PC-3 (cell line): ENCODE results near the gene ZNF384. TPM values are rescaled to one million over a fixed set of nuclear protein-coding genes. Genes with fewer than 3 reads are reported as not detected.
A peak's percentile ranks its signal among the peaks of the same experiment; 100 is the strongest.

Source experiments
- ATAC-seq: fragments of 200-7000 bp; cut with Tn5 transposase; 2 replicates; pipeline ENCODE4 v1.9.1; 2020; ENCODE audit warnings: mild to moderate bottlenecking, moderate library complexity
- BruUV-seq: library from RNA; stranded (reverse); fragments of 400-500 nt; replicated peaks from 2 replicates; lab custom pipeline; 2021; lab: Mats Ljungman, UMichigan
- CTCF ChIA-PET: fragments of 300-600 bp; sonication (Branson Sonifier 250); formaldehyde crosslinking; loops from one replicate; lab custom pipeline; 2022; ENCODE audit warnings: antibody characterized with exemption; lab: Charles Lee
- POLR2A ChIA-PET: fragments of 300-600 bp; sonication (Branson Sonifier 250); formaldehyde crosslinking; loops from one replicate; lab custom pipeline; 2022; ENCODE audit warnings: antibody characterized with exemption; ENCODE audit not compliant: unreplicated experiment; lab: Charles Lee
- DNase-seq: peaks from one replicate; pipeline ENCODE4 v3.0.0-alpha.2; 2015
- H2AFZ ChIP-seq: fragments of 300-600 bp; sonication (generic); 2 replicates; pipeline ENCODE4 v1.6.0; 2016; ENCODE audit warnings: antibody characterized with exemption, low read length
- H3F3A ChIP-seq: fragments of 300-600 bp; sonication (generic); one replicate; pipeline ENCODE4 v1.6.0; 2017; ENCODE audit warnings: antibody characterized with exemption, low read length, control low read depth, mild to moderate bottlenecking; ENCODE audit not compliant: unreplicated experiment
- H3K27ac ChIP-seq: fragments of 300-600 bp; sonication (generic); 2 replicates; pipeline ENCODE4 v1.5.1; 2016; ENCODE audit warnings: mild to moderate bottlenecking, low read length
- H3K27me3 ChIP-seq: fragments of 300-600 bp; sonication (generic); 2 replicates; pipeline ENCODE4 v1.6.1; 2016; ENCODE audit warnings: low read length, mixed read lengths
- H3K36me3 ChIP-seq: fragments of 300-600 bp; sonication (generic); 2 replicates; pipeline ENCODE4 v1.6.1; 2016; ENCODE audit warnings: low read depth, mixed run types, low read length, mixed read lengths
- H3K4me1 ChIP-seq: fragments of 300-600 bp; sonication (generic); 2 replicates; pipeline ENCODE4 v1.5.1; 2016; ENCODE audit warnings: low read length; ENCODE audit not compliant: insufficient read depth
- H3K4me2 ChIP-seq: fragments of 300-600 bp; sonication (generic); 2 replicates; pipeline ENCODE4 v1.6.0; 2016; ENCODE audit warnings: low read length
- H3K4me3 ChIP-seq: fragments of 300-600 bp; sonication (generic); 2 replicates; pipeline ENCODE4 v1.5.1; 2016; ENCODE audit warnings: mild to moderate bottlenecking, low read length, mixed read lengths
- H3K79me2 ChIP-seq: fragments of 300-600 bp; sonication (generic); 2 replicates; pipeline ENCODE4 v1.6.1; 2017; ENCODE audit warnings: low read length, mixed read lengths
- H3K9ac ChIP-seq: fragments of 300-600 bp; sonication (generic); 2 replicates; pipeline ENCODE4 v1.6.0; 2016; ENCODE audit warnings: mild to moderate bottlenecking, low read length
- H3K9me2 ChIP-seq: fragments of 300-600 bp; sonication (generic); replicated peaks from 2 replicates; pipeline ENCODE4 v1.6.1; 2016; ENCODE audit warnings: mixed run types, low read length, mixed read lengths
- H3K9me3 ChIP-seq: fragments of 300-600 bp; sonication (generic); 2 replicates; pipeline ENCODE4 v1.6.1; 2016; ENCODE audit warnings: low read length, mixed read lengths
- H4K20me1 ChIP-seq: fragments of 300-600 bp; sonication (generic); 2 replicates; pipeline ENCODE4 v1.6.1; 2016; ENCODE audit warnings: low read length, mixed read lengths
- CTCF ChIP-seq: fragments of 300-600 bp; sonication (generic); conservative IDR thresholded peaks from 2 replicates; pipeline ENCODE4 v1.5.1; 2017; ENCODE audit warnings: antibody characterized with exemption, low read depth, mild to moderate bottlenecking, low read length
- EZH2 ChIP-seq: fragments of 300-600 bp; sonication (generic); IDR thresholded peaks from one replicate; pipeline ENCODE4 v1.6.1; 2017; ENCODE audit warnings: antibody characterized with exemption, mild to moderate bottlenecking, low read length; ENCODE audit not compliant: unreplicated experiment
- EZH2phosphoT487 ChIP-seq: fragments of 300-600 bp; sonication (generic); IDR thresholded peaks from 2 replicates; pipeline ENCODE4 v1.6.1; 2018; ENCODE audit warnings: mild to moderate bottlenecking, antibody characterized with exemption, low read length, borderline replicate concordance
- intact Hi-C: fragments of 100-400 bp; cut with micrococcal nuclease; formaldehyde crosslinking; loops from 2 replicates; pipeline ENCODE4 v1.9.0; 2023
- total RNA-seq: library from RNA; depleted of rRNA; stranded (reverse); fragments of >200 nt; gene quantifications from 2 replicates; pipeline ENCODE4 v1.2.3, GENCODE V29; 2014

Gene ZNF384
- total RNA-seq, 1 experiment from 2014 or later, result 22.3 TPM

- Histone ChIP-seq H3F3A (no peaks in the 10 kb centered on the region), H3K4me1 (peaks cover 8% of the 10 kb centered on the region; the same call in 1 of the 2 replicates), H3K27me3 (no peaks in the 10 kb centered on the region), H4K20me1 (no peaks in the 10 kb centered on the region), H3K27ac (peak within 1 kb of the TSS; percentile 45), H2AFZ (peak within 1 kb of the TSS; percentile 81), H3K9me2 (no peaks in the 10 kb centered on the region), H3K4me3 (peak within 1 kb of the TSS; percentile 75), H3K9me3 (no peaks in the 10 kb centered on the region), H3K9ac (peak within 1 kb of the TSS; percentile 69), H3K36me3 (peaks cover 4% of the 10 kb centered on the region; the same call in 1 of the 2 replicates), H3K4me2 (peak within 1 kb of the TSS; percentile 91), H3K79me2 (peaks cover 11% of the 10 kb centered on the region)
- TSS peak; percentile 75 for BruUV-seq
- intact Hi-C loops, result loop anchor here (1.0 to 5.0 kb wide), 2 partner anchors 26 to 46 kb away; partner anchors contain the start of gene ZNF384
- no peak for TF ChIP-seq EZH2phosphoT487
- no peak for TF ChIP-seq EZH2
- TF ChIP-seq CTCF, result no peak
- POLR2A ChIA-PET, result no interaction called here
- ATAC-seq, result peak; percentile 99
- DNase-seq, result peak; percentile 97
- CTCF ChIA-PET, result no interaction called here
Observed at GRCh38 chr12:6662906-6663742, 26.1 kb downstream of the ZNF384 start, which contains the start of gene ING4. ING4 (minus strand) TSS chr12:6663119; CDS start chr12:6663101, 18 bp downstream.

- ChIA-PET CTCF (no interaction called here), POLR2A (no interaction called here)
- Histone ChIP-seq H3K27me3 (no peaks in the 10 kb centered on the region), H3K9ac (peak overlapping the region; percentile 69), H3K9me3 (no peaks in the 10 kb centered on the region), H3K79me2 (peaks cover 11% of the 10 kb centered on the region), H2AFZ (peak overlapping the region; percentile 79), H3K36me3 (peaks cover 4% of the 10 kb centered on the region; the same call in 1 of the 2 replicates), H3K27ac (no peak overlapping the region), H3K9me2 (no peaks in the 10 kb centered on the region), H3K4me2 (peak overlapping the region; percentile 91), H3F3A (no peaks in the 10 kb centered on the region), H3K4me3 (peak overlapping the region; percentile 75), H3K4me1 (peaks cover 8% of the 10 kb centered on the region; the same call in 1 of the 2 replicates), H4K20me1 (no peaks in the 10 kb centered on the region)
- TF ChIP-seq EZH2 (no peak), CTCF (no peak), EZH2phosphoT487 (no peak)
- ATAC-seq (peak; percentile 51), DNase-seq (no peak)
- intact Hi-C loops, result loop anchor here (5.0 kb wide), 1 partner anchor 45 kb away; no protein-coding TSS in a partner anchor
- BruUV-seq, result TSS peak; percentile 63
Observed at GRCh38 chr12:6662602-6662905, 26.6 kb downstream of the ZNF384 start.

DNA sequence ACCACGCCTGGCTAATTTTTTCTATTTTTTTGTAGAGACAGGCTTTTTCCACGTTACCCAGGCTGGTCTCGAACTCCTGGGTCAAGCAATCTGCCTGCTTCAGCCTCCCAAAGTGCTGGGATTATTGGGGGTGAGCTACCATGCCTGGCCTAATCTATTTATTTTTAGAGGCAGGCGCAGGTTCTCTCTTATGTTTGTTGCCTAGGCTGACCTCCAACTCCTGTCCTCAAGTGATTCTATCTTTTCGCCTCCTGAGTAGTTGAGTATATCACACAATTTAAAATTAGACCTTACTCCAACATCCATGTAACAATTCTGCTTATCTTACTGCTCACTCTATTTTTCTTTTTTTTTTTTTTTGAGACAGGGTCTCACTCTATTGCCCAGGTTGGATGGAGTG is 35.2 kb downstream of the ZNF384 start:
- Histone ChIP-seq H3K27me3 (no peaks in the 10 kb centered on the region), H3K4me3 (no peak overlapping the region), H3K79me2 (no peaks in the 10 kb centered on the region), H4K20me1 (no peaks in the 10 kb centered on the region), H3K4me1 (no peaks in the 10 kb centered on the region), H3K9me3 (no peaks in the 10 kb centered on the region), H2AFZ (no peak overlapping the region), H3F3A (no peaks in the 10 kb centered on the region), H3K9me2 (no peaks in the 10 kb centered on the region), H3K36me3 (no peaks in the 10 kb centered on the region), H3K9ac (no peak overlapping the region), H3K27ac (no peak overlapping the region), H3K4me2 (no peak overlapping the region)
- no peak for DNase-seq
- intact Hi-C loops, result no loop called here
- TF ChIP-seq EZH2phosphoT487 (no peak), CTCF (no peak), EZH2 (no peak)
- no peak for ATAC-seq
- BruUV-seq, result no TSS peak
- CTCF ChIA-PET, result no interaction called here
- POLR2A ChIA-PET, result no interaction called here
